Left ventricle myocardium inferior (tissue), 1 donor: ENCODE results near the gene RFT1. TPM values are rescaled to one million over a fixed set of nuclear protein-coding genes. Genes with fewer than 3 reads are reported as not detected.
A peak's percentile ranks its signal among the peaks of the same experiment; 100 is the strongest.

Source experiments
- DNase-seq: peaks from one replicate; pipeline ENCODE4 v3.0.0-alpha.2; 2020
- H3K27ac ChIP-seq: fragments of 200-600 bp; replicated peaks from 2 replicates; pipeline ENCODE4 v1.8.0; 2021
- H3K27me3 ChIP-seq: fragments of 200-600 bp; 2 replicates; pipeline ENCODE4 v1.8.0; 2021; ENCODE audit warnings: low read depth
- H3K36me3 ChIP-seq: fragments of 200-600 bp; 2 replicates; pipeline ENCODE4 v1.8.0; 2021
- H3K4me1 ChIP-seq: fragments of 200-600 bp; 2 replicates; pipeline ENCODE4 v1.8.0; 2021
- H3K4me3 ChIP-seq: fragments of 200-600 bp; 2 replicates; pipeline ENCODE4 v1.8.0; 2021; ENCODE audit warnings: mild to moderate bottlenecking, moderate library complexity
- H3K9me3 ChIP-seq: fragments of 200-600 bp; replicated peaks from 2 replicates; pipeline ENCODE4 v1.8.0; 2021
- intact Hi-C: fragments of 100-400 bp; cut with micrococcal nuclease; formaldehyde crosslinking; loops from one replicate; pipeline ENCODE4 v1.11.0; 2022
- long read RNA-seq: library from polyadenylated mRNA; unstranded; transcript quantifications from one replicate; pipeline ENCODE4 v2.0.0, GENCODE V29; 2021
- total RNA-seq: library from RNA; stranded (reverse); fragmentation: NEBNext Ultra II Directional; extraction: Animal tissue kit (Norgen Biotek cat#: 25700); gene quantifications from one replicate; pipeline ENCODE4 v1.2.1, GENCODE V29; 2021
- TF ChIP-seq, protein P1 (sequence below): fragments of 200-600 bp; IDR thresholded peaks from 2 replicates; pipeline ENCODE4 v1.8.0; 2021; ENCODE audit warnings: antibody characterized with exemption, mild to moderate bottlenecking, borderline replicate concordance
- donor health status: DM: no; HTN: yes; CAD: no; lungs with severe emphysema.

RFT1 gene, protein sequence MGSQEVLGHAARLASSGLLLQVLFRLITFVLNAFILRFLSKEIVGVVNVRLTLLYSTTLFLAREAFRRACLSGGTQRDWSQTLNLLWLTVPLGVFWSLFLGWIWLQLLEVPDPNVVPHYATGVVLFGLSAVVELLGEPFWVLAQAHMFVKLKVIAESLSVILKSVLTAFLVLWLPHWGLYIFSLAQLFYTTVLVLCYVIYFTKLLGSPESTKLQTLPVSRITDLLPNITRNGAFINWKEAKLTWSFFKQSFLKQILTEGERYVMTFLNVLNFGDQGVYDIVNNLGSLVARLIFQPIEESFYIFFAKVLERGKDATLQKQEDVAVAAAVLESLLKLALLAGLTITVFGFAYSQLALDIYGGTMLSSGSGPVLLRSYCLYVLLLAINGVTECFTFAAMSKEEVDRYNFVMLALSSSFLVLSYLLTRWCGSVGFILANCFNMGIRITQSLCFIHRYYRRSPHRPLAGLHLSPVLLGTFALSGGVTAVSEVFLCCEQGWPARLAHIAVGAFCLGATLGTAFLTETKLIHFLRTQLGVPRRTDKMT
- total RNA-seq: 9.4 TPM
- long read RNA-seq, full-length matches to known transcripts: 16 of 29 reads
- long read RNA-seq, partial matches to known transcripts: 1 of 29 reads
- long read RNA-seq, other reads (novel, unspliced or antisense): 12 of 29 reads

DNA sequence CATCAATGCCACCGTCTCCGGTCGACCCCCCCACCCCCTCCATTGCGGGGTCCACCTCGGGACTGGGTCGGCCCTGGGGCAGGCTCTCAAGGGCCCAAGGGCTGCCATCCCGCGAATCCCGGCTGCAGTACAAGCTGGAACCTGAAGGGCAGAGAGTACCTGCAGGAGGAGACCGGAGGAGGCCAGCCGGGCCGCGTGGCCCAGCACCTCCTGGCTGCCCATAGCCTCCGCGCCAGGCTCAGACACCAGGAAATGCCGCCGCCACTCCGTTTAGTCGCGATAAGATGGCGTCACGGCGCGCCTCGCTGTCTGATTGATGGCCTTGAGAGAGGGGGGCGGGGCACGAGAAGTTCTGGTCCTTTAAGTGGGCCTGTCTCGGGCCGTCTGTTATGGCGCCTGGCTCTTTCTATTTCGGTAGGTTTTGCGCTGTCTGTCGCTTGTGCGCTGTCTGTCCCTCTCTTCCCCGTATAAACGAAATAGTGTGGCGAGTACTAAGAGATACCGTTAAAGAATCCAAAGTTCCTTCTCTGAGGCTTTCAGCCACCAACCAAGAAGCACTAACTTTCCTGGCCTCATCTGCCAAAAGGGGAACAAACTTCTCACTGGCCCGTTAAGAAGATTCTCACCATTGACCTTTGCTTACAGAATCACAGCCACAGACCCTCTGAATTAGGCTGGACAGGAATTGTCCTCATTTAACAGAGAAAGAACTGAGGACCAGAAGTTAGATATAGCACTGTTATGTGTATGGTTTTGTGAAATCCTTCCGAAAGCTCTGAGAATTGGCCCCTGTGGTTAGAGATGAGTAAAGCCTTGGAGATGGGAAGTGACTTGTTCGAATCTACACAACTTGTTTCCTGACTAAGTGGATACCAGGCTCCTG, at the start of gene RFT1:
Gene RFT1 (minus strand): TSS at position 257 of the 883 bp plus-strand sequence. CDS start 35 bp downstream, at position 222.
- intact Hi-C loops: no loop called here
- no peaks in the 10 kb centered on the region for H3K9me3 ChIP-seq
- DNase-seq: peak; percentile 99
- peak within 1 kb of the TSS; percentile 90 for H3K4me3 ChIP-seq
- H3K36me3 ChIP-seq: peaks cover 6% of the 10 kb centered on the region
- TF ChIP-seq, protein P1, sequence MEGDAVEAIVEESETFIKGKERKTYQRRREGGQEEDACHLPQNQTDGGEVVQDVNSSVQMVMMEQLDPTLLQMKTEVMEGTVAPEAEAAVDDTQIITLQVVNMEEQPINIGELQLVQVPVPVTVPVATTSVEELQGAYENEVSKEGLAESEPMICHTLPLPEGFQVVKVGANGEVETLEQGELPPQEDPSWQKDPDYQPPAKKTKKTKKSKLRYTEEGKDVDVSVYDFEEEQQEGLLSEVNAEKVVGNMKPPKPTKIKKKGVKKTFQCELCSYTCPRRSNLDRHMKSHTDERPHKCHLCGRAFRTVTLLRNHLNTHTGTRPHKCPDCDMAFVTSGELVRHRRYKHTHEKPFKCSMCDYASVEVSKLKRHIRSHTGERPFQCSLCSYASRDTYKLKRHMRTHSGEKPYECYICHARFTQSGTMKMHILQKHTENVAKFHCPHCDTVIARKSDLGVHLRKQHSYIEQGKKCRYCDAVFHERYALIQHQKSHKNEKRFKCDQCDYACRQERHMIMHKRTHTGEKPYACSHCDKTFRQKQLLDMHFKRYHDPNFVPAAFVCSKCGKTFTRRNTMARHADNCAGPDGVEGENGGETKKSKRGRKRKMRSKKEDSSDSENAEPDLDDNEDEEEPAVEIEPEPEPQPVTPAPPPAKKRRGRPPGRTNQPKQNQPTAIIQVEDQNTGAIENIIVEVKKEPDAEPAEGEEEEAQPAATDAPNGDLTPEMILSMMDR: peak; percentile 32
- no peaks in the 10 kb centered on the region for H3K27me3 ChIP-seq
- H3K27ac ChIP-seq: peak within 1 kb of the TSS; percentile 91
- peaks cover 47% of the 10 kb centered on the region for H3K4me1 ChIP-seq

GRCh38 chr3:53179580-53179979, 49.3 kb upstream of the RFT1 start:
- no peak for DNase-seq
- TF ChIP-seq, protein P1: no peak
- intact Hi-C loops: no loop called here

DNA sequence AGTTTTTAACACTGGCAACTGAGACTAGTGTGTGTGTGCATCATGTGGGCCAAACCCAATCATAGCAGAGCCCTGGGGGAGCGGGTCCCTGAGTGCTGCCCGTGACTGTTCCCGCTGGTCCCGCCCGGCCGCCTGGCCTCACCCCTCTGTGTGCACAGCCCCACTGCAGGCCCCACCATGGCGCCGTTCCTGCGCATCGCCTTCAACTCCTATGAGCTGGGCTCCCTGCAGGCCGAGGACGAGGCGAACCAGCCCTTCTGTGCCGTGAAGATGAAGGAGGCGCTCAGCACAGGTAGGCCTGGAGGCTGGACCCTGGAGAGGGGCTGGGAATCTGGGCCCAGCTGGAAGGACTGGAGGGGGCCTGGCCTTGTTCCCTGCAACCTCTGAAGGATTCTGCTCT, 48.0 kb upstream of the RFT1 start:
- TF ChIP-seq, protein P1: no peak
- H3K9me3 ChIP-seq: no peaks in the 10 kb centered on the region
- no peak overlapping the region for H3K4me3 ChIP-seq
- no peaks in the 10 kb centered on the region for H3K27me3 ChIP-seq
- no peak for DNase-seq
- intact Hi-C loops: no loop called here
- no peak overlapping the region for H3K27ac ChIP-seq
- H3K4me1 ChIP-seq: peaks cover 3% of the 10 kb centered on the region
- peaks cover 47% of the 10 kb centered on the region for H3K36me3 ChIP-seq

More at GRCh38 chr3:53179580-53179979, 49.3 kb upstream of the RFT1 start:
- Histone ChIP-seq H3K36me3 (peaks cover 54% of the 10 kb centered on the region), H3K4me1 (no peaks in the 10 kb centered on the region), H3K27ac (no peak overlapping the region), H3K27me3 (no peaks in the 10 kb centered on the region), H3K9me3 (no peaks in the 10 kb centered on the region), H3K4me3 (no peak overlapping the region)

DNA sequence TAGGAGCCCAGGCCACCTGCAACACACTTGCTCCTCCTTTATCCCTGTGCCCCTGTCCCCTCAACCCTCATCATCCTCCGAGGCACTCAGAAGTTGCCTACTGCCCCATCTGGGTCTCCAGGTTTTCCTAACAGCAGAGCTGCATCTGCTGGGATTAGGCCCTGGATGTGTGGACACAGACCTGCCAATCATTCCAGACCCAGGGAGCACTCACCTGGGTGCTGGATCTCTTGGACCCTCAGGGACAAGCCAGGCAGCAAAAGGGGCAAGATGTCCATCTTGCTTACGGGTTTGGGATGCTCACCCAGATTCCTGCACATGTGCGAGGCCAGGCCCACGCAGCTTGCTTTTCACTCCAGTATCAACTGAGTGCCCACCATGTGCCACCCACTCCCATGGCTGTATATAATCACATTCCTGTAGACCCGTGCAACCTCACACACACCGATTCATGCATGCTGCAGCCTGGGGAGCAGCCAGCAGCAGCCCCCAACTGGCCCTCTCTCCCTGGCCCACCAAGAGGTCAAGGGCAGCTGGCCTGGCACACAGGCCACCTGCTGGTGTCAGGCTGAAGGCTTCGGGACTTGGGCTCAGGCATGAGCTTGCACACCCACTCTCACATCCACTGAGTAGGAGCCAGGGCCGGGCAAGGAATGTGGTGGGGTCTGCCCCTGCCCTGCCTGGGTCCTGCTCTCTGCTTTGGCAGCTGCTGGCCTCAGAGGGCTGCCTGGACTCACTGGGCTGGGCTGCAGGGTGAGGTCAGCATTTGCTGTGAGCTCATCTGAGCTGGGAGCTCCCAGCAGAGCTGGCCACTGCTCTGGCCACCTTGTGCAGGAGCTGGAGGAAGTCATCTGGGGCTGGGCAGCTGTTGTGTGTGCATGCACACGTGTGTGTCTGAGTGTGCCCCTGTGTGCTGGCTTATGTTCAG, 45.6 kb upstream of the RFT1 start:
- Histone ChIP-seq H3K36me3 (peaks cover 25% of the 10 kb centered on the region), H3K4me1 (peaks cover 7% of the 10 kb centered on the region), H3K9me3 (no peaks in the 10 kb centered on the region), H3K27ac (no peak overlapping the region), H3K4me3 (no peak overlapping the region), H3K27me3 (no peaks in the 10 kb centered on the region)
- intact Hi-C loops: no loop called here
- DNase-seq: no peak
- TF ChIP-seq, protein P1: no peak
